Gastrocnemius medialis (tissue), 4 donors: ENCODE measurements around the gene TRAIP. TPM values are rescaled to one million over a fixed set of nuclear protein-coding genes. Genes with fewer than 3 reads are reported as not detected.

Source experiments
- ATAC-seq, 2 donors: fragments of 150-250 bp; one replicate each; pipeline ENCODE4 v1.9.1; 2016
- DNase-seq, 2 donors: peaks; one replicate each; pipeline ENCODE4 v3.0.0-alpha.2; 2019
- H3K27ac ChIP-seq, 4 donors: fragments of 200-600 bp; sonication (generic); 1 replicate in 1 of 4; 2 replicates in 3 of 4; pipeline ENCODE4 v1.5.1; 2016 to 2018; ENCODE audit warnings: mild to moderate bottlenecking in 2 of 4, moderate library complexity in 1 of 4
- H3K27me3 ChIP-seq, 3 donors: fragments of 200-600 bp; sonication (generic) in 2 of 3; 1 replicate in 1 of 3; 2 replicates in 2 of 3; pipeline versions ENCODE4 v1.5.1 to v1.6.0; 2016 to 2019; ENCODE audit warnings: mild to moderate bottlenecking in 1 of 3, moderate library complexity in 1 of 3
- H3K36me3 ChIP-seq, 2 donors: fragments of 200-600 bp; sonication (generic) in 1 of 2; one replicate each; pipeline ENCODE4 v1.5.1; 2017 to 2018
- H3K4me1 ChIP-seq, 2 donors: fragments of 200-600 bp; sonication (generic) in 1 of 2; one replicate each; pipeline ENCODE4 v1.5.1; 2016 to 2017; ENCODE audit warnings: mild to moderate bottlenecking in 2 of 2
- H3K4me3 ChIP-seq, 4 donors: fragments of 200-600 bp; sonication (generic) in 3 of 4; 1 replicate in 1 of 4; 2 replicates in 3 of 4; pipeline ENCODE4 v1.5.1; 2016 to 2019; ENCODE audit warnings: mild to moderate bottlenecking in 2 of 4
- H3K9me3 ChIP-seq, 3 donors: fragments of 200-600 bp; sonication (generic) in 2 of 3; 1 replicate in 1 of 3; 2 replicates in 2 of 3; pipeline ENCODE4 v1.5.1; 2016 to 2019
- CTCF ChIP-seq, 5 experiments: fragments of 450-650 bp in 3 of 5; fragments of 200-600 bp in 2 of 5; sonication (generic) in 2 of 5; IDR thresholded peaks in 4 of 5; conservative IDR thresholded peaks in 1 of 5; 1 replicate in 4 of 5; 2 replicates in 1 of 5; pipeline ENCODE4 v1.5.1; 2016 to 2019; ENCODE audit warnings: antibody characterized with exemption in 5 of 5, mild to moderate bottlenecking in 3 of 5, moderate library complexity in 3 of 5
- POLR2A ChIP-seq, 2 donors: fragments of 450-650 bp; IDR thresholded peaks; one replicate each; pipeline ENCODE4 v1.6.1; 2017; ENCODE audit warnings: antibody characterized with exemption in 2 of 2, mild to moderate bottlenecking in 2 of 2, moderate library complexity in 2 of 2
- in situ Hi-C, 4 donors: fragments of 200-750 bp; cut with MboI; loops; one replicate each; pipeline versions ENCODE4 v1.15.0 to v1.8.0; 2017; ENCODE audit warnings: low sequenced_read_pairs in 4 of 4
- intact Hi-C: fragments of 100-400 bp; cut with DNase I; formaldehyde crosslinking; loops from one replicate; pipeline ENCODE4 v1.15.1; 2023; ENCODE audit warnings: low total_unique reads
- total RNA-seq, 4 donors: library from RNA; depleted of rRNA; stranded (reverse); fragments of >200 nt; gene quantifications; one replicate each; pipeline versions ENCODE4 v1.1.0 to v1.2.3, GENCODE V29; 2016

TRAIP gene
- total RNA-seq, 4 donors from 2014 or later: 0.36 to 4.2 (median 1.1) TPM

GRCh38 chr3:49901366-49902339 is 45.3 kb upstream of the TRAIP start:
- no peak overlapping the region for H3K4me3 ChIP-seq
- intact Hi-C loops: loop anchor here (5.0 to 10.0 kb wide), 2 partner anchors 57 to 99 kb away; partner anchors contain the start of gene INKA1
- H3K36me3 ChIP-seq: no peaks in the 10 kb centered on the region
- in situ Hi-C loops: no loop called here
- ATAC-seq (no peak), DNase-seq (no peak)
- peaks cover 4 to 16% of the 10 kb centered on the region in 2 donors for H3K4me1 ChIP-seq
- H3K27me3 ChIP-seq: no peaks in the 10 kb centered on the region
- H3K27ac ChIP-seq: peak overlapping the region in 3 of 4 donors; percentile 41 to 64 (median 55)
- no peaks in the 10 kb centered on the region for H3K9me3 ChIP-seq
- TF ChIP-seq POLR2A (IDR thresholded peaks at IDR 0.05) (no peak), CTCF (IDR thresholded peaks at IDR 0.05 in 4 of 5, conservative IDR thresholded peaks at IDR 0.05 in 1 of 5) (no peak)

- DNase-seq: peak; percentile 29 to 76
- intact Hi-C loops (loop anchor here (5.0 to 10.0 kb wide), 2 partner anchors 56 to 98 kb away; partner anchors contain the start of gene INKA1), in situ Hi-C loops (no loop called here)
- TF ChIP-seq CTCF (IDR thresholded peaks at IDR 0.05 in 4 of 5, conservative IDR thresholded peaks at IDR 0.05 in 1 of 5): no peak
- no peak for TF ChIP-seq POLR2A (IDR thresholded peaks at IDR 0.05)
- Histone ChIP-seq H3K36me3 (no peaks in the 10 kb centered on the region), H3K27ac (peak overlapping the region; percentile 37 to 64 (median 48)), H3K4me1 (peaks cover 4 to 7% of the 10 kb centered on the region in 2 donors), H3K27me3 (no peaks in the 10 kb centered on the region), H3K9me3 (no peaks in the 10 kb centered on the region), H3K4me3 (no peak overlapping the region)
- ATAC-seq: peak; percentile 70 to 79
Measured at GRCh38 chr3:49900491-49901153, 44.3 kb upstream of the TRAIP start.

- TF ChIP-seq CTCF (IDR thresholded peaks at IDR 0.05 in 4 of 5, conservative IDR thresholded peaks at IDR 0.05 in 1 of 5) (peak in 2 of 5 experiments; percentile 16 to 30), POLR2A (IDR thresholded peaks at IDR 0.05) (no peak)
- in situ Hi-C loops: no loop called here
- H3K27me3 ChIP-seq: no peaks in the 10 kb centered on the region
- DNase-seq: no peak
- intact Hi-C loops: loop anchor here (5.0 to 10.0 kb wide), 2 partner anchors 55 to 98 kb away; partner anchors contain the start of gene INKA1
- ATAC-seq: no peak
- no peaks in the 10 kb centered on the region for H3K9me3 ChIP-seq
- H3K4me3 ChIP-seq: no peak overlapping the region
- no peak overlapping the region for H3K27ac ChIP-seq
- H3K4me1 ChIP-seq: peaks cover 4 to 7% of the 10 kb centered on the region in 2 donors
- no peaks in the 10 kb centered on the region for H3K36me3 ChIP-seq
Measured at GRCh38 chr3:49899815-49900214, 43.5 kb upstream of the TRAIP start.

- intact Hi-C loops (no loop called here), in situ Hi-C loops (no loop called here)
- TF ChIP-seq CTCF (IDR thresholded peaks at IDR 0.05 in 4 of 5, conservative IDR thresholded peaks at IDR 0.05 in 1 of 5) (no peak), POLR2A (IDR thresholded peaks at IDR 0.05) (no peak)
- H3K4me1 ChIP-seq: peaks cover 2 to 7% of the 10 kb centered on the region in 2 donors
- DNase-seq: no peak
- ATAC-seq: no peak
- H3K27ac ChIP-seq: no peak overlapping the region
- no peaks in the 10 kb centered on the region for H3K9me3 ChIP-seq
- H3K4me3 ChIP-seq: no peak overlapping the region
- no peaks in the 10 kb centered on the region for H3K36me3 ChIP-seq
- H3K27me3 ChIP-seq: no peaks in the 10 kb centered on the region
Measured at GRCh38 chr3:49898991-49899390, 42.6 kb upstream of the TRAIP start.
